Iris pigment epithelial cell (primary cell): ENCODE measurements around the gene PLCB4.

Experiments used
- DNase-seq: peaks from one replicate; pipeline ENCODE4 v3.0.0-alpha.2; 2011; ENCODE audit warnings: low read depth

The PLCB4 gene

DNA sequence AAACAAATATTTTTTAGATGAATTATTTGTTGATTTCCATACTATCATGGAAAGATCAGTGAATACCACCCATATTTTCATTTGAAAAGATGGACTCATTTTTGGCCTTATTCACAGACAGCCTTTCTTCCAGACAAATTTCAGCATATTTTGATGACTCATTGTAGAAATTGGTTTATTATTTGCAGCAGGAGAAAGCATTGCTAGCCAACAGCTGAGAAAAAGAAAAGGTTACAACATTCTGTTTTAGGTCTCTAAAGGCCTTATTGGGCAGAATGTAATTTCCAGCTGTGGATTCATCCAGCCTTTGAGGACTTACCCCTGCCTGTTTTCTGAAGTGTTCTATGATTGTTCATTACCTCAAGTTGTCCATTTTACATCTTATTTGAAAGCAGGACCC, 201.9 kb downstream of the PLCB4 start:
- peak; percentile 85 for DNase-seq

DNA sequence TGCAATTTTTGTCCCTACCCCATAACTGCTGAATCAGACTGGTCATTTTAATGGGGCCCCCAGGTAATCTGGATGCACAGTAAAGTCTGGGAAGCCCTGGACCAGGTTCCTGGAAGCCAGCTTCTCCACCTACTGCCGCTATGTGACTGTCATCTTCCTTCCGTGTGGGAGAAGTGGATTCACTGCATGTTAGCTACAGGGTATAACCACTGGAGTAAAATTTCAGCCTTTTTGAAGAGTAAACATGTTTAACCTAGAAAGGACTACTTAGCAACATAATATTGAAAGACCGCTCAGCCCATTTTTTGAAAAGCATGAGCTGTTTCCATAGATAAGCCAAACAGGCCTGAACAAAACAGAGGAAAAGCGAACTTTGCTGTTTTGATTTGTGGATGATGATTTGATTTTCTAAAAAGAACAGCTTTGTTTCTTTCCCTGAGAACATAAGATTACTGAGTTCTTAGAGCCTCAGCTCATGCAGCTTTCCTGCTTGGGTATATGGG, 208.1 kb downstream of the PLCB4 start:
- no peak for DNase-seq

DNA sequence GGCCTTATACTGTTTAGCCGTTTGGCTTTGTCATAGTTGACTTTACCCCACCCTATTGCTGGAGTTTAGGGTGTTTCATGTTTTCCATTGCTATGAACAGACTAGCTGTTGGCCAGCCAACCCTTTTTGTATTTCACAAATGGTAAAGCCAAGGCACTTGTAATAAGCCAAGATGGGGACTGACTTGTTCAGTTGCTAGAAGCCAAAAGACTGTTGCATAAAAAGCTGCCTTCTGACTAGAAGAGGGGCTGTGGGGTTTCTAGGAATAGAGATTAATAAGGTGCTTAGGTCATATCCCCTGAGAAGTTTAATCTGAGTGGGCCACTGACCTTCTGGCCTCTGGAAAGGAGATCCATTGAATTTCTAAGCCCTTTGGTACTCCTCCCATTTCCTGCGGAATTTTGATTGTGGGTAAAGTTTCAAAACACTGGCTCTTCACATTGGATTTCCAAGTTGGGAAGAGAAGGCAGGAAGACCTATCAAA, 211.1 kb downstream of the PLCB4 start:
- DNase-seq: no peak

DNA sequence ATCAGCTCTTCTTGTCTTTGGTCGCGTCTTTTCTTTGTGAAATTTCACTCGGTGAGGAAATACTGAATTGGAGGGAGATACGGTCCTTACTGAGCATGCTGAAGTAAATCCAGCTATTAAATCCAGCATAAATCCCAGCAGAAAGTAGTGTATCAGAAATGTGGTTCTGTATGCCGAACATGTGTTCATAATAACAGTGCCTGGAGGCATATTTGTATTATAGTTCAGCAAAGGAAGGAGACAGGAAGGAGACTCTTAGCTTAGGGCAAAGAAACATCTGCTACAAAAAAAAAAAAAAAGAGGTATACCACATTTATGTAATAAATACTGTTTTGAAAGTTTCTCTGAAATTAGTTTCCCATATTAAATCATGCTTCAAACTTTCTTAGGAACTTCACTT, 211.8 kb downstream of the PLCB4 start:
- DNase-seq: peak; percentile 15

DNA sequence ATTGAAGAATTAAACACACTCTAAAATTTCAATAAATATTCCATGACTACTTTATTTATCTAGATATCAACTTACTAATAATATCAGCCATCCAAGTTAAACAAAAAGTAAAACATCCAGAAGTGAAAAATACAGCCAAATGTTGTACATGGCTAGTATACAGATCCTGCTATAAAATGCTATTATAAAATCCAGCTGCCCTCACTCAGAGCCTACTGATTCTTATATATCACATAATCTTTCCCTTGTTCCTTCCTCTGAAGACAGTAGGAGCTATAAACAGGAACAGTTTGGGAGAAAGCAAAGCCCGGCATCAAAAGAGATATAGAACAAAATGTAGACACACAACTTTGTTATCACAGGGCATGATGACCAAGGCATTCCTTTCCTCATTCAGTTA, 212.9 kb downstream of the PLCB4 start:
- no peak for DNase-seq

DNA sequence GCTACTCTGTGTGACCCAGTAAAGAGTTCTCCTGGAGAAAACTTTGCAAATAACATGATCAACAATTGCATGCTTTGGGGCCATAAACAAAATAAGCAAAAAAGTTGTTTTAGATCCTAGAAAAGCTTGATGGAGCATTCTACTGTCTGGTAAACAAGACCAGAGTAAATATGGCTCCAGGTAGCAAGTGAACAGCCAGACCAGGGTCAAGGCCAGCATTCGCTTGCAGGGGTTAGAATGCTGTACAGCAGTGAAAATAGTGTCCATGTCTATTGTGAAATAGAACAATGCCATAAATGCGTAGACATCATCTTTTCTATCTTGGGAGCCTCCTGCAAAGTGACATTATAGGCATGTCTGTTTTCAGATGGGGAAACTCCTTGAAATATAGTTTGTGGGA, 216.7 kb downstream of the PLCB4 start:
- DNase-seq: no peak

DNA sequence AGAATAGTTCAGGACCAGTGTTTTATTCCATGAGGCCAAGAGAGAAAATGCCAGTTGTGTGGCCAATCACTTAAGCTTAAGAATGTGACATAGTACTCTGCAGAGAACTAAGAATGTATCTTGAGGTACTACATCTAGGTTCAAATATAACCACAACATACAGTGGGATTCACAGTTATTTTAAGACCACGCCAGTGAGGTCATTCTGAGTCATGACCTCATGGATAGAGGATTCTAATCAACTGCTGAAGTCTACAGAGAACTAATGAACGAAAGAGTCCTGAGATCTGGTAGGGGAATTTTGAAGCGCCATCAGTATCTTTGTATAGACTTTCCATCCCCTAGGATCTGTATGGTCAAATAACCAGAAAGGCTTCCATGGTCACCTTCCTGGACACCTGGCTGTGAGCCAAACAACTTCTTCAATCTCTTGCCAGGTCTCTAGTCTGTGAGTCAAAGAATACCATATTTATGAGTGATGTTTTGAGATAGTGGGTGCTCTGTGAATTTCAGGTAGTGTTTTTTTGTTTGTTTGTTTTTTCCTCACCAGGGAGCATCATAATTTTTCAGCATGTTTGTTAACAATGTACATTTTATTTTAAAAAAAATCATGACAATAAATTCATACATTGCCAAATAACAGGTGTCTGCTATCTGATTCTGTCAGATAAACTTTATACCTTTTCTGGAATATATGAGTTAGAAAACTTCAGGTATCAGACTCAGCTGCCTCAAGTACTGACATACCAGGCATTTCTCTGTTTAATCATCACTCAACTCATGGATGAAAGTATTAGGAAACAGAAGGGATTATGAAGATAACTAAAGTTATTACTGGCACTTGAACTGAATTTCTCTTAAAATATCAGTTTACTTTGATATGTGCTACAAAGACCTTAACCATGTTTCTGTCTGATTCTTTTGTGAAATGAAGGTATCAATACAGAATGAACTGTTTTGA, 217.9 kb downstream of the PLCB4 start:
- peak; percentile 58 for DNase-seq

DNA sequence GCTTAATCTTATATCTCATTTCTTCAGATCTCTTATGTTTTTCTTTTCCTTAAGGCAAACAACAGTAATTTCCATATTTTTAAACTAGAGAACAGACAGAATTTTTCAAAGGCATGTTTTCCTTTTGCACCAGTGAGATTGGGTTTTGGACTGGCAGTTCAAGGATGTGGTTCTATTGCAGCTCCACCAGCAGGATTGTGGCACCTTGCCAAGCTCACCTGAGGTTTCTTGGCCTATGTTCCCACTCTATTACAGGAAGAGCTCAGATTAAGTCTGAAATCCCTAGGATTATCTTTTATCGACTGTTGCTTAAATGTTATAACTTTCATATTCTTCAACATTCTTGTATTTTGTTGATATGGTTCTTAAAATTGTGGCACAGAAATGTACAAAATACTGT, 218.9 kb downstream of the PLCB4 start:
- no peak for DNase-seq

DNA sequence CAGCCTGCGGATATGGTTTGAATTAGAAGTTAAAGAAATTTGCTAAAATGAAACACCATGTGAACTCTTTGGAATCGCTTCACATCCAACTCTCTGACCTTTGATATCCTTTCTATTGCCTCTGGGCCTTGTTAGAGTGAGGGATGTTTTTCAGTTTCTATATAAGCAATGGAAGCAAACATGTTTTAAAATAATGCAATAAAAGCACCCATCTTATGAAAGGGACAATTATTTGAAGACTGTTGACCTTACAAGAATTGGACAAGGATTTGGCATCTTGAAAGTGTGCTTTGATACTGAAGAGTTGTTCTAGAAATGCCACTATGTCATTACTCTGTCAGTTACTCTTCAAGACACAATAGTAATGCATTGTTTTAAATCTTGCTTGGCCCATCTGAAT, 221.4 kb downstream of the PLCB4 start:
- no peak for DNase-seq

DNA sequence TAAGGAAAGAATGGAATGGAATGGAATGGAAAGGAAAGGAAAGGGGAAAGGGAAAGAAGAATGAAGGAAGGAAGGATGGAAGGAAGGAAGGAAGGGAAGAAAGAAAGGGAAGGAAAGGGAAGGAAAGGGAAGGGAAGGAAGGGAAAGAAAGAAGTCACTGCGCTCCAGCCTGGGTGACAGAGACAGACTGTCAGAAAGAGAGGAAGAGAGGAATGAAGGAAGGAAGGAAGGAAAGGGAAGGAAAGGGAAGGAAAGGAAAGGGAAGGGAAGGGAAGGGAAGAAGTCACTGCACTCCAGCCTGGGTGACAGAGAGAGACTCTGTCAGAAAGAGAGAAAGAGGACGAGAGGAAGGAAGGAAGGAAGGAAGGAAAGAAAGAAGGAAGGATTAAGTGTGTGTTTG, 224.3 kb downstream of the PLCB4 start:
- no peak for DNase-seq

DNA sequence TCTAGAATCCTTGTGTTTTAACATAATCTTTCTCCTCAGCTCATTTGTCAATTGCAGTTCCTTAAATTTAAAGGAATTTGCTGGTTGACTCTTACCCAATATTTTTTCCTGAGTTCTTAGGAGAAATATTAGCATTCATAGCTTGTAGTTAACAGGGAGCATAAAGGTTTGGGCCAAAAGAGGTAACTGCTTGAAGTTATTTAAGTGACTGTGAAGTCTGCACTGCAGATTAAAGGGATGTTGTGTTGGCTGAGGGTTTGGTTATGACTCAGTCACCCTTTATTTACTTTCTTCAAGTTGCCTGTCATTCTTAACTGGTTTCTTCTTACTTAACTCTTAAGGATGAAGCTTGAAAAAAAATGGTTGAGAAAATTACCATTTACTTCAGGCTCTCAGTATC, 225.2 kb downstream of the PLCB4 start:
- peak; percentile 86 for DNase-seq

DNA sequence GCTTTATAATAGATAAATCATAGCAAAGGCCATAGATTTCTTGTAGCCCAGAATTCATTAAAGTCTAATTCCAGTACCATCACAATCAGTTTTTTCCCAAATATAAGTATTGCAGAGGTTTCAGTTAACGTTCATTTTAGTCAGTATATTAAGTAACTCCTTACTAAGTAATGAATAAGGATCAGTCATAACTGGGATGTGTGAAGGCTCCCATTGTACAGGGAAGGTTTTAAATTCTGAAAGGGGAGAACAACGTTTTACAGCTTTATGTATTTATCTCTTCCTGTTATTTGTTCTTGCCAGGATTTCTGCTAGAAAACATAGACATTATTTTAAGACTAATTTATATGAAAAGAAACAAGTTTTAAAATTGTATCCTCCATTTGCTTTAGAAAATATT, 230.0 kb downstream of the PLCB4 start:
- DNase-seq: no peak

DNA sequence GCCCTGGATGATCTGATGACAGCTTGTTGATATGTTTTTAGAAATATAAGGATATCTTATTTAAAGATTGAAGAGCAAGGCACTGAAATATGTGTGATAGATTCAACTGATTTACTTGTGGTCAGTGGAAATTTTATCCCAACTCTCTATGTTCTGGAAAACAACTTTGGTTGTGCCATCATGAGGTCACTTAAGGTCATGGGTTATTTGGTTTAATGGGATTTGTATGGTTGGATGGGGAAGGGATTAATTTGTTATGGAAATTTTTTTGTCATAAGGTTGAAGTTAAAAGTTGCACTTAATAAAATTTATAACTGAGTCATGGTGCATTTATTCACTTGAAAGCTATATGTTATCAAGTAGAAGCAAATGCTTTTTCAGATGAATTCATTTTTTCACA, 231.2 kb downstream of the PLCB4 start:
- DNase-seq: no peak

DNA sequence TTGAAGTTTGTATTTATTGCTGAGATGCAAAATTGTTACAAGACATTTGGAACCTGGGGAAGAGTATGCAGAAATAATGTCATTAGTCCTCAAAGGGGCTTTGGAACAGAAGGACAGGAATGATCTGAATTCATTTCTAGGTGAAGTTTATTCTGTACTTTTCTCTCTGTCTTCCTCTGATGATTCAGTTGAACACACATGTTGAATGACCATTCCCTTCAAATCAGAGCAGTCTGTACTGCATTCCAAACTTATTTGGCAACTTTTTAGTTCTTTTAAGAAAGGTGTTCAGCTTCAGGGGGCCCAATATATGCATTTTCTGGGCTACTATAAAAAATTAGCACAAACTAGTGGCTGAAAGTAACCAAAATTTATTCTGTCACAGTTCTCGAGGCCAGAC, 231.6 kb downstream of the PLCB4 start:
- no peak for DNase-seq

DNA sequence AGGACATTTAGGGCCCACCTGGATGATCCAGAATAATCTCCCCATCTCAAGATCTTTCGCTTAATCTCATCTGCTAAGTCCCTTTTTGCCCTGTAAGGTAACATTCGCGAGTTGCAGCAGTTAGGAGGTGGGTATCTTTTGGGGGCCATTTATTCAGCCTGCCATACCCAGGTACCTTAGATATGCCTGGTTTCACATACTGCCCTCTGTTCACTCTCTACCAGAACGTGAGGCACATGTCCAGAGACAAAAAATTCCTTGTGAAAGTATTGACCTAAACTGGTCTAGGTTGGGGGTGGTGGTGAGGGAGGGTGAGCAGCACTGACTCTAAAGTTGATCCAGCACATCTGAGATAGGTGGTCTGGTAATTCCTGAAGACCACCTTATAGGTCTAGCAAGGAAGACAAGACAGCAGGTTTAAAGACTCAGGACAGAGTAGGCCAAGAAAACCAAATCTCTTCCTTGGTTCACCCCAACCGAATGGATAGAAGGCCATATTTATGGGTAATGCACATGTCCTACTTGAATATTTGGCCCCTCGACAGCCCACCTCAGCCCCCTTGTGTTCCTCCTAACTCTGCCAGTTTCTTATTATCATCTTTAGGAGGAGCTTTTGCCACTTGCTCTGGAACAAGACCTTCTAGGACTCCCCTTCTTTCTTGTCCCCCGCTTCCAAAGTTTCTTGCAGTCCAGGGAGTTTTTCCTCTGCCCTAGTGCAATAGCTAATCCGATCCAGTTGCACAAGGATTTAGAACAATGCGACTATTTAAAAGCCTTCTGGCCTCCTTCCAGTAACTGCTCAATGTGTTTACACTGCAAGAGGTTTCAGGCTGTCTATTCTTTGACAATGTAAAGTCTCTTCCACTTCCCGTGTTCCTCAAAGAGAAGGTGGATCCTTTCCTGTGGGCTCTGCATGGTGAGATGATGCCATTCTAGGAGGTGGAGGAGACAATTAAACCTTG, 232.5 kb downstream of the PLCB4 start:
- DNase-seq: peak; percentile 90

DNA sequence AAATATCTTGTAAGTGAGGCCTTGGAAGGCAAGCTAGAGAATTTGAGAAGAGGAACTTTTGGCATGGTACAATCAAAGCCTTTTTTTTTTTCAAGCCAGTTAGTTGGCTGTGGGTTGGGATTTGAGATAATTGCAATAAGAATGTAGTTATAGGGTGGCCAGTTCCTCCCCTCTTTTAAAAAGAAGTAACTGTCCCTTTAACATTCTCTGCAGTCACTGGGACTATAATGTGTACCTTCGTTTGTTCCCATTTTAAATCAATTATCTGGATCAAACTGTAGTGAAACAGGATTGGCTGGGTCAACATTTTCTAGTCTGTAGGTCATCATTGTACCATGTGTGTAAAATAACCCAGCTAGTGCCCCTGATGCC, 233.2 kb downstream of the PLCB4 start:
- DNase-seq: no peak

DNA sequence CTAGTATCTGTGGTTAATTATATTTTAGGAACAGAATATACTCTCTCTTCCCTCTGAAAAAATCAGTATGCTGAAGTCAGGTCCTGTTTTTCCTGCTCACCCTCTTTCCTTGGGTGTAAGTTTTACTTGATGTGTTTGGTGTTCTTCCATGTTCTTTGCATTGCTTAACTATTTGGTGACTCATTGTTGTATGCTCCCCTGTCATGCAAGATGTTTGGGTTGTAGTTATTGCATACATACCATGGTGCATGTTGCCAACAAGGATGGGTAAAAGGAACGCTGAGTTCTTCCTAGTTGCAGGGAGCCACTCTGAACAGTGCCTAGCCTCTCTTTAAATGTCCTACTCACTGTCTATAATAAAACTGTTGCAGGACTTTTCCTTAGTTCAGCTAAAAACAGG, 237.6 kb downstream of the PLCB4 start:
- peak; percentile 90 for DNase-seq

DNA sequence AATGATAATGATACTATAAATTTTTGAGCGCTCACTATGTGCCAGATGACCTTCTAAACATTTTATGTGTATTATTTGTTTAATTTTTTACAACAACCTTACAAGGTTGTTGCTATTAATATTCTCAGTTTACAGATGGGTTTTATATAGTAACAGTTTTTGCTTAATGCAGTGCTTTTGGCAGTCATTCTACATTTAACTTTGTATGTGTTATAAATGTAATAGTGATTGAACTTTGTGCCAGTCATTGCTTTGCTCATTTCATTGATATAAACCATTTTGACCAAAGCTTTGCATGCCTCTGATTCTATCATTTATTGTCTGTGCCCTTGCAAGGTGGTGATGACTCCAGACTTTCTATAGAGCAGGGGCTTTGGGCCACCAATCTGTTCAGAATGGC, 239.2 kb downstream of the PLCB4 start:
- no peak for DNase-seq

DNA sequence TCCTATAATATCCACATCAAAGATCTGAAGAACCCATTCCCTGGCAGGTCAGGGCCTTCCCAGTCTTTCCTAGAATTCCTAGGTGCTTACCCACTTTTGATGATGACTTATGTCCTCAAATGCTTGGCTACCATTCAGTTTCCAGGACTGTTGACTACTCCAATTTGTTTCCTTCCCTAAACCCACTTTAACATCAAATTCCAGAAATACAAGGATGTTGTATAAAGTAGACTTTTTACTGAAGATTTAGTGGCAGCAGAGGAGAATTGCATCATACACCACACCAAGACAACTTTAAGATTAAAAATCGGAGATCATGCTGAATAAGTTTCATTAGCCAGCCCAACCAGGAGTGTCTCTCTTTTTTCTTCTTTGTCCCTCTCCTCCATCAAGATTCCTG, 242.2 kb downstream of the PLCB4 start:
- peak; percentile 36 for DNase-seq

DNA sequence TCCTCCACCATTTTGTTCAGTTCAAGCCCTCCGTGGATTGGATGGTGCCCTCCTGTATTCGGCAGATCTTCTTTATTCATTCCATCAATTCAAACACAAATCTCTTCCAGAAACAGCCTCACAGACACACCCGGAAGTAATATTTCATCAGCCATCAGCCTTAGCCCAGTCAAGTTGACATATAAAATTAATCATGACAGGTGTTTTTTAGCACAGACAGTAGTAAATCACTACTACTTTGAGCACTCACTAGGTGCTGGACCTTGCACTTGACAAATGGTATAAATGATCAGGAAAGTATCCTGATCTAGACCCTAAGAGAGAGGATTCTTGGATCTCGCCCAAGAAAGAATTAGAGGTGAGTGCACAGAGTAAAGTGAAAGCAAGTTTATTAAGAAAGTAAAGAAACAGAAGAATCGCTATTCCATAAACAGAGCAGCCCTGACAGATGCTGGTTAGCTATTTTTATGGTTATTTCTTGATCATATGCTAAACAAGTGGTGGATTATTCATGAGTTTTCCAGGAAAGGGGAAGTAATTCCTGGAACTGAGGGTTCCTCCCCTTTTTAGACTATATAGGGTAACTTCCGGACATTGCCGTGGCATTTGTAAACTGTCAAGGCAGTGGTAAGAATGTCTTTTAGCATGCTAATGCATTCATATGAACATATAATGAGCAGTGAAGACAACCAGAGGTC, 250.9 kb downstream of the PLCB4 start:
- no peak for DNase-seq

DNA sequence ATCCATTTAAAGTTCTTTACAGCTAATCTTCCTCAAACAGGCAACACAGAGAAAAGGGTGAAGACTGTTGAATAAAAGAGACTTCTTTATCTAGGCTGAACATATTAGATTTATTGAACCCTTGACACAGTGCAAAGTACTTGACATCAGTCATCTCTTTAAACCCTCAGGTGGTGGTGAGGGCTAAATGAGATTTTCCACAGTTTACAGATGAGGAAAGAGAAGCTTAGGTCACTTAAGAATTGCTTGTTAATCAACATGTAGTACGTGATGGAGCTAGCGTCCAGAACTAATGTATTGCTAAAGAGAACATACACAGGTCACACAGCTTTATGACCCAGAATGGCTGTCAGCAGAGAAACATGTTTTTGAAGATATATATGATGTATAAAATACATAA, 252.1 kb downstream of the PLCB4 start:
- no peak for DNase-seq

DNA sequence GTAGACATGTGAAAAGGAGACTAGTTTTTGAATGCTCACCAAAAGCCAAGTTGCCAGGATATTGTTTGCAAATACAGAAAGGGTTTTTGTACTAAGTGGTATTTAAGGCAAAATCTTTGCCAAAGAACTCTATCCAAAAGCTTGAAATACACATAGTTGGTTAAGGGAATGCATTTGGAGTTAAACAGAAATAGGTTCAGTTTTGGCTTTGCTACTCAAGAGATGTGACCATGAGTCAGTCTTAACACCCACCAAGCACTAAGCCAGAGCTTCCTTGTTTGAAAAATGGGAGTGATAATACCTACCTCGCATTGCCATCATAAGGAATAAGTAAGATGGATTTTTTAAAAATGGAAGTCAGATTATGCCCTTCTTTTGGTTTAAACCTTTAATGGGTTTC, 253.8 kb downstream of the PLCB4 start:
- DNase-seq: no peak
